Mammary epithelial cell (primary cell): Measurements from ENCODE around the gene FRMD3.

Source experiments
- EZH2 ChIP-seq: IDR thresholded peaks from 2 replicates; pipeline ENCODE4 v1.6.1; 2012; ENCODE audit warnings: low read length, inconsistent platforms, borderline replicate concordance
- TF ChIP-seq, protein P1 (sequence below), 2 donors: IDR thresholded peaks in 1 of 2; conservative IDR thresholded peaks in 1 of 2; 2 replicates each; pipeline ENCODE4 v1.5.1; 2011 to 2012; ENCODE audit warnings: inconsistent platforms in 2 of 2, low read length in 2 of 2, mild to moderate bottlenecking in 2 of 2, control low read depth in 1 of 2, low read depth in 1 of 2; ENCODE audit not compliant: insufficient read depth in 1 of 2; ENCODE audit errors: extremely low read depth in 1 of 2

DNA sequence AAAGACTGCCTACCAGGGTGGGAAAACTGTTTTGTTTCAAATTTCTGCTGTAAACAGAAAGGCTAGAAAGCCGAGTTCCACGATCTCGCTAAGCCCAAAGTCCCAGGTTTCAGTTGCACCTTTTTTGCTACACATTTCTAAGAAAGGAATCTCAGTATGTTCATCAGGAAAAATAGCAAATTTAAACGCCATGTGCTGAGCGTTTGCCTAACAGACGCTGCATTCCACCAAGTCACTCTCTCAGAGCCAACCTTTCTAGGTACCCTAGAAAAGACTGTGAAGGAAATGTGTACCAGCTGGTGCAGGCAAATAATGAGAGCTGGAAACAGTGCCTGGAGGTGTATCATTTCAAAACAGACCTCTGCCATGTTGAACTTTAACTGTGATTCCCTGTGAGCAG is 71.8 kb downstream of the FRMD3 start:
- TF ChIP-seq, protein P1, sequence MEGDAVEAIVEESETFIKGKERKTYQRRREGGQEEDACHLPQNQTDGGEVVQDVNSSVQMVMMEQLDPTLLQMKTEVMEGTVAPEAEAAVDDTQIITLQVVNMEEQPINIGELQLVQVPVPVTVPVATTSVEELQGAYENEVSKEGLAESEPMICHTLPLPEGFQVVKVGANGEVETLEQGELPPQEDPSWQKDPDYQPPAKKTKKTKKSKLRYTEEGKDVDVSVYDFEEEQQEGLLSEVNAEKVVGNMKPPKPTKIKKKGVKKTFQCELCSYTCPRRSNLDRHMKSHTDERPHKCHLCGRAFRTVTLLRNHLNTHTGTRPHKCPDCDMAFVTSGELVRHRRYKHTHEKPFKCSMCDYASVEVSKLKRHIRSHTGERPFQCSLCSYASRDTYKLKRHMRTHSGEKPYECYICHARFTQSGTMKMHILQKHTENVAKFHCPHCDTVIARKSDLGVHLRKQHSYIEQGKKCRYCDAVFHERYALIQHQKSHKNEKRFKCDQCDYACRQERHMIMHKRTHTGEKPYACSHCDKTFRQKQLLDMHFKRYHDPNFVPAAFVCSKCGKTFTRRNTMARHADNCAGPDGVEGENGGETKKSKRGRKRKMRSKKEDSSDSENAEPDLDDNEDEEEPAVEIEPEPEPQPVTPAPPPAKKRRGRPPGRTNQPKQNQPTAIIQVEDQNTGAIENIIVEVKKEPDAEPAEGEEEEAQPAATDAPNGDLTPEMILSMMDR (conservative IDR thresholded peaks at IDR 0.05 in 1 of 2, IDR thresholded peaks at IDR 0.05 in 1 of 2; ENCODE audit: extremely low read depth in 1 of 2, insufficient read depth in 1 of 2, low read depth in 1 of 2, low read length in 2 of 2), result no peak
- no peak for TF ChIP-seq EZH2
